HepG2 (cell line): Measurements from ENCODE around the gene SLC27A3. TPM values are rescaled to one million over a fixed set of nuclear protein-coding genes. Genes with fewer than 3 reads are reported as not detected.

Experiments
- AHR ChIP-seq: IDR thresholded peaks from 2 replicates; pipeline ENCODE4 v1.6.1; 2018; ENCODE audit warnings: missing genetic modification reagents, missing compliant biosample characterization
- HNRNPL ChIP-seq: fragments of 200-400 bp; formaldehyde crosslinking; IDR thresholded peaks from 2 replicates; pipeline ENCODE4 v1.6.1; 2017; ENCODE audit warnings: mild to moderate bottlenecking, low read depth, low read length
- HOXA9 ChIP-seq: sonication (generic); formaldehyde crosslinking; IDR thresholded peaks from 2 replicates; pipeline ENCODE4 v1.8.1; 2022; ENCODE audit warnings: missing genetic modification reagents, mild to moderate bottlenecking, moderate library complexity, borderline replicate concordance
- JARID2 ChIP-seq: sonication (generic); formaldehyde crosslinking; IDR thresholded peaks from 2 replicates; pipeline ENCODE4 v1.8.1; 2023; ENCODE audit warnings: missing genetic modification reagents, inconsistent platforms; ENCODE audit not compliant: insufficient replicate concordance
- NFE2L1 ChIP-seq: sonication (generic); formaldehyde crosslinking; IDR thresholded peaks from 2 replicates; pipeline ENCODE4 v1.4.0; 2020; ENCODE audit warnings: missing genetic modification reagents, mild to moderate bottlenecking, borderline replicate concordance
- PRPF4 ChIP-seq: fragments of 200-400 bp; formaldehyde crosslinking; IDR thresholded peaks from 2 replicates; pipeline ENCODE4 v1.6.1; 2016; ENCODE audit warnings: low read length, low read depth; ENCODE audit not compliant: poor library complexity, severe bottlenecking
- PTBP1 ChIP-seq: fragments of 200-400 bp; formaldehyde crosslinking; IDR thresholded peaks from 2 replicates; pipeline ENCODE4 v1.6.1; 2018; ENCODE audit warnings: low read length, low read depth; ENCODE audit not compliant: poor library complexity, severe bottlenecking
- SRSF4 ChIP-seq: fragments of 200-400 bp; formaldehyde crosslinking; IDR thresholded peaks from one replicate; pipeline ENCODE4 v1.6.1; 2018; ENCODE audit warnings: mild to moderate bottlenecking, low read depth, low read length, moderate library complexity; ENCODE audit not compliant: poor library complexity, severe bottlenecking
- YY1 ChIP-seq: IDR thresholded peaks from 2 replicates; pipeline ENCODE4 v1.6.1; 2011; ENCODE audit warnings: low read length, low read depth, moderate library complexity, mild to moderate bottlenecking; ENCODE audit not compliant: insufficient read depth, insufficient replicate concordance
- ZBTB3 ChIP-seq: sonication (generic); formaldehyde crosslinking; IDR thresholded peaks from 2 replicates; pipeline ENCODE4 v1.4.0; 2020; ENCODE audit warnings: low read depth, mild to moderate bottlenecking, moderate library complexity, missing genetic modification reagents, borderline replicate concordance
- ZBTB38 ChIP-seq: sonication (generic); formaldehyde crosslinking; IDR thresholded peaks from 2 replicates; pipeline ENCODE4 v1.5.1; 2020; ENCODE audit warnings: mild to moderate bottlenecking, missing genetic modification reagents
- ZNF230 ChIP-seq: sonication (generic); formaldehyde crosslinking; IDR thresholded peaks from 2 replicates; pipeline ENCODE4 v1.4.0; 2020; ENCODE audit warnings: mild to moderate bottlenecking, missing genetic modification reagents
- ZNF256 ChIP-seq: sonication (generic); formaldehyde crosslinking; conservative IDR thresholded peaks from 2 replicates; pipeline ENCODE4 v1.4.0; 2020; ENCODE audit warnings: missing genetic modification reagents
- ZNF749 ChIP-seq: sonication (generic); formaldehyde crosslinking; IDR thresholded peaks from 2 replicates; pipeline ENCODE4 v1.8.0; 2022; ENCODE audit warnings: mild to moderate bottlenecking, missing genetic modification reagents, moderate library complexity, borderline replicate concordance
- polyA plus RNA-seq, 8 experiments: library from polyadenylated mRNA; depleted of rRNA in 3 of 8; stranded (reverse) in 7 of 8; unstranded in 1 of 8; fragments of >200 nt; fragmentation: Illumina TruSeq in 4 of 8; extraction: Trizol in 4 of 8; gene quantifications; 2 replicates each; pipeline versions ENCODE4 v1.2.1 to v1.2.3, GENCODE V29; 2011 to 2016; ENCODE audit warnings: low read depth in 4 of 8, missing spikeins in 1 of 8, mixed read lengths in 1 of 8; ENCODE audit not compliant: insufficient read depth in 1 of 8
- total RNA-seq, 5 experiments: library from RNA; depleted of rRNA; stranded (reverse); fragments of >200 nt; fragmentation: Illumina TruSeq; extraction: Trizol; gene quantifications; 2 replicates each; pipeline ENCODE4 v1.2.3, GENCODE V29; 2016; ENCODE audit warnings: low read depth in 1 of 5
- TF ChIP-seq, protein P1 (sequence below): sonication (generic); formaldehyde crosslinking; IDR thresholded peaks from 2 replicates; pipeline ENCODE4 v1.5.0; 2020; ENCODE audit warnings: missing genetic modification reagents, mild to moderate bottlenecking, borderline replicate concordance
- TF ChIP-seq, protein P2 (sequence below): sonication (generic); formaldehyde crosslinking; IDR thresholded peaks from 2 replicates; pipeline ENCODE4 v1.8.0; 2022; ENCODE audit warnings: missing genetic modification reagents, mild to moderate bottlenecking, inconsistent platforms, borderline replicate concordance
- TF ChIP-seq, protein P3 (sequence below): sonication (generic); formaldehyde crosslinking; IDR thresholded peaks from 2 replicates; pipeline ENCODE4 v1.4.0; 2020; ENCODE audit warnings: missing genetic modification reagents

Gene SLC27A3
- total and polyA plus RNA-seq, 2 of the 13 experiments (the other 11 are each of a cell fraction or from before 2014, with no cell fraction given), result 4.3 to 10.3 TPM

DNA sequence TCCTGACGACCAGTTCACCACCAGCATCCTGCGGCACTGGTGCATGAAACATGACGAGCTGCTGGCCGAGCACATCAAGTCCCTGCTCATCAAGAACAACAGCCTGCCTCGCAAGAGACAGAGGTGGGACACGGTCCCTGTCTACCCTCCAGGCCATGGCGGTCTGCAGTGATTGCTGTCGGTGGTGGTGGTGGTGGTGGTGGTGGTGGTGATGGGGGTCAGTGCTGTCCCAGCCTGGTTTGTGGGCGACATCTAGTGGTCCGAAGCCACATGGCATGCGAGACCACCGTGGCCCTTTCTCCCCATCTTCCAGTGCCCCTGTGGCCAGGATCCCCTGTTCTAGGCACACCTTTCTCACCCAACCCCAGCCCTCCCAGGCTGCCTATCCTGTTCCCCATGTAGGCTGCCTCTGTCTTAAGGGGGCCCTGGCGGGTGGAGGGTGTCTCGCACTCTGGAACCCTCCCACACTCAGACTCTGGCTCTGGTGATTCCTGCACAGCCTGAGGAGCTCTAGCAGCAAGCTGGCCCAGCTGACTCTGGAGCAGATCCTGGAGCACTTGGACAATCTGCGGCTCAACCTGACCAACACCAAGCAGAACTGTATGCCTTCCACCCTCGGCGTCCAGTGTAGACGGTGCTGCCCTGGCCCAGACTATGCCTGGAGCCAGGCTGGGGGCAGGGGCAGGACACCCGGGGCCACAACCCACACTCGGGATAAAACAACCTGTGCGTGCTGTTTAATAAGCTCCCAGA, 3.2 kb upstream of the SLC27A3 start (continued):
- TF ChIP-seq, protein P1, sequence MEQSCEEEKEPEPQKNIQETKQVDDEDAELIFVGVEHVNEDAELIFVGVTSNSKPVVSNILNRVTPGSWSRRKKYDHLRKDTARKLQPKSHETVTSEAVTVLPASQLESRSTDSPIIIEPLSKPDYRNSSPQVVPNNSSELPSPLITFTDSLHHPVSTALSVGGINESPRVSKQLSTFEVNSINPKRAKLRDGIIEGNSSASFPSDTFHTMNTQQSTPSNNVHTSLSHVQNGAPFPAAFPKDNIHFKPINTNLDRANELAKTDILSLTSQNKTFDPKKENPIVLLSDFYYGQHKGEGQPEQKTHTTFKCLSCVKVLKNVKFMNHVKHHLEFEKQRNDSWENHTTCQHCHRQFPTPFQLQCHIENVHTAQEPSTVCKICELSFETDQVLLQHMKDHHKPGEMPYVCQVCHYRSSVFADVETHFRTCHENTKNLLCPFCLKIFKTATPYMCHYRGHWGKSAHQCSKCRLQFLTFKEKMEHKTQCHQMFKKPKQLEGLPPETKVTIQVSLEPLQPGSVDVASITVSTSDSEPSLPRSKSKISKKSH (CRISPR knock-in tag), result 0 out of 2 replicates have a peak, but pooled peaks have one; percentile 62
- no peak for TF ChIP-seq ZBTB3
- TF ChIP-seq ZNF749, result no peak
- no peak for TF ChIP-seq SRSF4
- TF ChIP-seq ZNF256 (CRISPR knock-in tag), result no peak
- TF ChIP-seq PTBP1, result no peak
- TF ChIP-seq HOXA9 (CRISPR knock-in tag), result no peak
- 0 out of 2 replicates have a peak, but pooled peaks have one; percentile 31 for TF ChIP-seq ZBTB38
- TF ChIP-seq JARID2 (CRISPR knock-in tag), result no peak
- no peak for TF ChIP-seq ZNF230 (CRISPR knock-in tag)
- TF ChIP-seq, protein P2, sequence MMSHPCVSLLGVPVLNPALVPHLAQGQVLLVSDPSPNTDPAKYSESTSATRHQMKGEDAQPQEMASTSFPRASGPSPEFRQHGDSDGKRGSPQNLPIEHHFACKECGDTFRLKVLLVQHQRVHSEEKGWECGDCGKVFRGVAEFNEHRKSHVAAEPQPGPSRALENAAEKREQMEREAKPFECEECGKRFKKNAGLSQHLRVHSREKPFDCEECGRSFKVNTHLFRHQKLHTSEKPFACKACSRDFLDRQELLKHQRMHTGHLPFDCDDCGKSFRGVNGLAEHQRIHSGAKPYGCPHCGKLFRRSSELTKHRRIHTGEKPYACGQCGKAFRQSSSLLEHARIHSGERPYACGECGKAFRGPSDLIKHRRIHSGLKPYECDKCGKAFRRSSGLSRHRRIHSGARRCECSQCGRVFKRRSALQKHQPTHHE (CRISPR knock-in tag), result no peak
- TF ChIP-seq, protein P3, sequence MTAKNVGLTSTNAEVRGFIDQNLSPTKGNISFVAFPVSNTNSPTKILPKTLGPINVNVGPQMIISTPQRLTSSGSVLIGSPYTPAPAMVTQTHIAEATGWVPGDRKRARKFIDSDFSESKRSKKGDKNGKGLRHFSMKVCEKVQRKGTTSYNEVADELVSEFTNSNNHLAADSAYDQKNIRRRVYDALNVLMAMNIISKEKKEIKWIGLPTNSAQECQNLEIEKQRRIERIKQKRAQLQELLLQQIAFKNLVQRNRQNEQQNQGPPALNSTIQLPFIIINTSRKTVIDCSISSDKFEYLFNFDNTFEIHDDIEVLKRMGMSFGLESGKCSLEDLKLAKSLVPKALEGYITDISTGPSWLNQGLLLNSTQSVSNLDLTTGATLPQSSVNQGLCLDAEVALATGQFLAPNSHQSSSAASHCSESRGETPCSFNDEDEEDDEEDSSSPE (CRISPR knock-in tag), result no peak
- no peak for TF ChIP-seq AHR (CRISPR knock-in tag)
- TF ChIP-seq HNRNPL, result 0 out of 2 replicates have a peak, but pooled peaks have one; percentile 24
- no peak for TF ChIP-seq NFE2L1
- peak; percentile 17 for TF ChIP-seq YY1
- no peak for TF ChIP-seq PRPF4
